Right lobe of liver (tissue), 4 donors: ENCODE measurements around the gene NETO2.

Source experiments
- POLR2A ChIP-seq: fragments of 450-650 bp; IDR thresholded peaks from one replicate; pipeline ENCODE4 v1.6.1; 2017; ENCODE audit warnings: antibody characterized with exemption, mild to moderate bottlenecking
- TF ChIP-seq, protein P1 (sequence below), 4 donors: fragments of 200-600 bp in 3 of 4; fragments of 450-650 bp in 1 of 4; IDR thresholded peaks; one replicate each; pipeline versions ENCODE4 v1.5.1 to v1.8.0; 2016 to 2022; ENCODE audit warnings: antibody characterized with exemption in 4 of 4, mild to moderate bottlenecking in 2 of 4
- donor health status: DM: no; HTN: no; CAD: no.
- donor health status: DM: no; HTN: no; CAD: no.
- donor health status: DM: no; HTN: yes; CAD: no.

DNA sequence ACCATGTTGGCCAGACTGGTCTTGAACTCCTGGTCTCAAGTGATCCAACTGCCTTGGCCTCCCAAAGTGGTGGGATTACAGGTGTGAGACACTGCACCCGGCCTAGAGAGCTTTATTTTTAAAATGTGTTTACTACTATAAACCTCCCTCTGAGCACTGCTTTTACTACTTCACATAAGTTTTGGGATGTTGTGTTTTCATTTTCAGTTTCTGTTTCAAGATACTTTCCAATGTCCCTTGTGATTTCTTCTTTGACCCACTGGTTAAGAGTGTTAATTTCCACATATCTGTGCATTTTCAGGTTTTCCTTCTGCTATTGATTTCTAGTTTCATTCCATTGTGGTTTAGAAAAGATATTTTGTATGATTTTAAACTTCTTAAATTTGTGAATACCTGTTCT lies 74.4 kb downstream of the NETO2 start:
- TF ChIP-seq, protein P1, sequence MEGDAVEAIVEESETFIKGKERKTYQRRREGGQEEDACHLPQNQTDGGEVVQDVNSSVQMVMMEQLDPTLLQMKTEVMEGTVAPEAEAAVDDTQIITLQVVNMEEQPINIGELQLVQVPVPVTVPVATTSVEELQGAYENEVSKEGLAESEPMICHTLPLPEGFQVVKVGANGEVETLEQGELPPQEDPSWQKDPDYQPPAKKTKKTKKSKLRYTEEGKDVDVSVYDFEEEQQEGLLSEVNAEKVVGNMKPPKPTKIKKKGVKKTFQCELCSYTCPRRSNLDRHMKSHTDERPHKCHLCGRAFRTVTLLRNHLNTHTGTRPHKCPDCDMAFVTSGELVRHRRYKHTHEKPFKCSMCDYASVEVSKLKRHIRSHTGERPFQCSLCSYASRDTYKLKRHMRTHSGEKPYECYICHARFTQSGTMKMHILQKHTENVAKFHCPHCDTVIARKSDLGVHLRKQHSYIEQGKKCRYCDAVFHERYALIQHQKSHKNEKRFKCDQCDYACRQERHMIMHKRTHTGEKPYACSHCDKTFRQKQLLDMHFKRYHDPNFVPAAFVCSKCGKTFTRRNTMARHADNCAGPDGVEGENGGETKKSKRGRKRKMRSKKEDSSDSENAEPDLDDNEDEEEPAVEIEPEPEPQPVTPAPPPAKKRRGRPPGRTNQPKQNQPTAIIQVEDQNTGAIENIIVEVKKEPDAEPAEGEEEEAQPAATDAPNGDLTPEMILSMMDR (IDR thresholded peaks at IDR 0.05): no peak
- TF ChIP-seq POLR2A: no peak
